HEK293 (cell line): ENCODE results near the gene ATP8A2.

Source experiments
- BCL11A ChIP-seq: fragments of 450-650 bp; formaldehyde crosslinking; IDR thresholded peaks from 2 replicates; pipeline ENCODE4 v1.5.1; 2016; ENCODE audit warnings: low read depth, missing biosample characterization, missing genetic modification characterization
- GLI2 ChIP-seq: fragments of 450-650 bp; formaldehyde crosslinking; IDR thresholded peaks from 2 replicates; pipeline ENCODE4; 2017; ENCODE audit warnings: missing biosample characterization, missing genetic modification characterization, low read depth, borderline replicate concordance
- PRDM10 ChIP-seq: fragments of 450-650 bp; formaldehyde crosslinking; IDR thresholded peaks from 2 replicates; pipeline ENCODE4 v1.5.1; 2016; ENCODE audit warnings: missing biosample characterization, missing genetic modification characterization
- PRDM4 ChIP-seq: fragments of 450-650 bp; formaldehyde crosslinking; IDR thresholded peaks from 2 replicates; pipeline ENCODE4 v1.5.1; 2017; ENCODE audit warnings: missing biosample characterization, missing genetic modification characterization
- SP3 ChIP-seq: fragments of 450-650 bp; formaldehyde crosslinking; IDR thresholded peaks from 2 replicates; pipeline ENCODE4 v1.5.1; 2016; ENCODE audit warnings: missing biosample characterization, missing genetic modification characterization
- ZBTB10 ChIP-seq: fragments of 450-650 bp; formaldehyde crosslinking; IDR thresholded peaks from 2 replicates; pipeline ENCODE4 v1.5.1; 2016; ENCODE audit warnings: missing biosample characterization, missing genetic modification characterization
- ZEB2 ChIP-seq: fragments of 450-650 bp; formaldehyde crosslinking; IDR thresholded peaks from 2 replicates; pipeline ENCODE4 v1.5.1; 2016; ENCODE audit warnings: missing biosample characterization, missing genetic modification characterization
- ZNF169 ChIP-seq: fragments of 450-650 bp; formaldehyde crosslinking; IDR thresholded peaks from 2 replicates; pipeline ENCODE4 v1.5.1; 2016; ENCODE audit warnings: missing biosample characterization, missing genetic modification characterization
- ZNF248 ChIP-seq: fragments of 450-650 bp; formaldehyde crosslinking; IDR thresholded peaks from 2 replicates; pipeline ENCODE4 v1.5.1; 2017; ENCODE audit warnings: missing biosample characterization, missing genetic modification characterization
- ZNF266 ChIP-seq: fragments of 450-650 bp; formaldehyde crosslinking; IDR thresholded peaks from 2 replicates; pipeline ENCODE4 v1.5.1; 2016; ENCODE audit warnings: missing biosample characterization, missing genetic modification characterization, low read depth
- ZNF311 ChIP-seq: fragments of 450-650 bp; formaldehyde crosslinking; IDR thresholded peaks from 2 replicates; pipeline ENCODE4 v1.5.1; 2017; ENCODE audit warnings: missing biosample characterization, missing genetic modification characterization, borderline replicate concordance
- ZNF335 ChIP-seq: fragments of 450-650 bp; formaldehyde crosslinking; conservative IDR thresholded peaks from 2 replicates; pipeline ENCODE4 v1.5.1; 2016; ENCODE audit warnings: missing biosample characterization, missing genetic modification characterization
- ZNF354C ChIP-seq: fragments of 450-650 bp; formaldehyde crosslinking; IDR thresholded peaks from 2 replicates; pipeline ENCODE4 v1.5.1; 2016; ENCODE audit warnings: missing biosample characterization, missing genetic modification characterization, low read depth, borderline replicate concordance
- ZNF391 ChIP-seq: fragments of 450-650 bp; formaldehyde crosslinking; IDR thresholded peaks from 2 replicates; pipeline ENCODE4 v1.5.1; 2016; ENCODE audit warnings: low read depth, missing biosample characterization, missing genetic modification characterization, borderline replicate concordance
- ZNF530 ChIP-seq: fragments of 450-650 bp; formaldehyde crosslinking; IDR thresholded peaks from 2 replicates; pipeline ENCODE4 v1.5.1; 2016; ENCODE audit warnings: low read depth, missing biosample characterization, missing genetic modification characterization
- ZNF555 ChIP-seq: fragments of 450-650 bp; formaldehyde crosslinking; conservative IDR thresholded peaks from 2 replicates; pipeline ENCODE4 v1.5.1; 2017; ENCODE audit warnings: missing biosample characterization, mild to moderate bottlenecking, missing genetic modification characterization, inconsistent platforms
- ZNF560 ChIP-seq: fragments of 450-650 bp; formaldehyde crosslinking; IDR thresholded peaks from 2 replicates; pipeline ENCODE4 v1.5.1; 2017; ENCODE audit warnings: missing biosample characterization, missing genetic modification characterization, borderline replicate concordance
- ZNF580 ChIP-seq: fragments of 450-650 bp; formaldehyde crosslinking; IDR thresholded peaks from 2 replicates; pipeline ENCODE4 v1.5.1; 2016; ENCODE audit warnings: missing biosample characterization, missing genetic modification characterization
- ZNF629 ChIP-seq: fragments of 450-650 bp; formaldehyde crosslinking; IDR thresholded peaks from 2 replicates; pipeline ENCODE4 v1.5.1; 2017; ENCODE audit warnings: missing biosample characterization, missing genetic modification characterization
- ZNF658 ChIP-seq: fragments of 450-650 bp; formaldehyde crosslinking; IDR thresholded peaks from 2 replicates; pipeline ENCODE4; 2016; ENCODE audit warnings: missing biosample characterization, missing genetic modification characterization
- ZNF704 ChIP-seq: fragments of 450-650 bp; formaldehyde crosslinking; IDR thresholded peaks from 2 replicates; pipeline ENCODE4 v1.5.1; 2016; ENCODE audit warnings: missing biosample characterization, missing genetic modification characterization
- ZNF785 ChIP-seq: fragments of 450-650 bp; formaldehyde crosslinking; IDR thresholded peaks from 2 replicates; pipeline ENCODE4 v1.5.1; 2016; ENCODE audit warnings: missing biosample characterization, missing genetic modification characterization
- ZNF843 ChIP-seq: fragments of 450-650 bp; formaldehyde crosslinking; IDR thresholded peaks from 2 replicates; pipeline ENCODE4 v1.5.1; 2016; ENCODE audit warnings: missing biosample characterization, missing genetic modification characterization
- ZSCAN5A ChIP-seq: fragments of 450-650 bp; formaldehyde crosslinking; IDR thresholded peaks from 2 replicates; pipeline ENCODE4 v1.5.1; 2016; ENCODE audit warnings: missing biosample characterization, missing genetic modification characterization

Gene ATP8A2

GRCh38 chr13:25777509-25777908 is 405.7 kb downstream of the ATP8A2 start (continued):
- TF ChIP-seq ZNF169 (tag by site-specific recombination) (no peak), ZNF704 (tag by site-specific recombination) (no peak), ZNF311 (tag by site-specific recombination) (no peak), ZNF560 (tag by site-specific recombination) (no peak), ZBTB10 (tag by site-specific recombination) (no peak), ZNF785 (no peak), ZNF843 (peak; percentile 93), ZNF555 (tag by site-specific recombination) (no peak), ZNF629 (peak; percentile 52), ZNF354C (tag by site-specific recombination) (no peak), GLI2 (tag by site-specific recombination) (peak; percentile 79), ZNF335 (no peak), ZNF248 (tag by site-specific recombination) (no peak), ZNF580 (peak; percentile 76), SP3 (tag by site-specific recombination) (no peak), ZSCAN5A (tag by site-specific recombination) (no peak), ZNF658 (tag by site-specific recombination) (no peak), ZEB2 (tag by site-specific recombination) (peak; percentile 57; the same call in 1 of the 2 replicates), BCL11A (peak; percentile 78), PRDM10 (tag by site-specific recombination) (no peak), ZNF266 (no peak), ZNF530 (tag by site-specific recombination) (no peak), PRDM4 (tag by site-specific recombination) (peak; percentile 40; the same call in 1 of the 2 replicates), ZNF391 (tag by site-specific recombination) (no peak)
